Caco-2 (cell line): ENCODE results near the gene DPH3. TPM values are rescaled to one million over a fixed set of nuclear protein-coding genes. Genes with fewer than 3 reads are reported as not detected.
A peak's percentile ranks its signal among the peaks of the same experiment; 100 is the strongest.

Experiments
- BruUV-seq: library from RNA; stranded (reverse); fragments of 400-500 nt; replicated peaks from 2 replicates; lab custom pipeline; 2021; lab: Mats Ljungman, UMichigan
- CTCF ChIA-PET: fragments of 300-600 bp; sonication (Branson Sonifier 250); formaldehyde crosslinking; loops from one replicate; lab custom pipeline; 2022; ENCODE audit warnings: antibody characterized with exemption; lab: Charles Lee
- POLR2A ChIA-PET: fragments of 300-600 bp; sonication (Branson Sonifier 250); formaldehyde crosslinking; loops from one replicate; lab custom pipeline; 2022; ENCODE audit warnings: antibody characterized with exemption; lab: Charles Lee
- DNase-seq, 2 experiments: peaks; one replicate each; pipeline versions ENCODE4 v3.0.0 to v3.0.0-alpha.2; 2020 to 2022
- H3K27me3 ChIP-seq: replicated peaks from 2 replicates; pipeline ENCODE4 v1.6.0; 2011; ENCODE audit warnings: low read length; ENCODE audit not compliant: control insufficient read depth, insufficient read depth
- H3K36me3 ChIP-seq: 2 replicates; pipeline ENCODE4 v1.5.1; 2011; ENCODE audit warnings: low read length; ENCODE audit not compliant: control insufficient read depth, insufficient read depth
- H3K4me1 ChIP-seq: fragments of 250-450 bp; sonication (Bioruptor Pico); 2 replicates; pipeline ENCODE4 v1.5.1; 2020; ENCODE audit warnings: mild to moderate bottlenecking
- H3K4me3 ChIP-seq: 2 replicates; pipeline ENCODE4 v1.5.1; 2011; ENCODE audit warnings: low read depth, mild to moderate bottlenecking, control low read depth, low read length
- H3K9me3 ChIP-seq: fragments of 250-450 bp; sonication (Bioruptor Pico); 2 replicates; pipeline ENCODE4 v1.5.1; 2020; ENCODE audit warnings: mild to moderate bottlenecking, moderate library complexity
- H3K27ac Mint-ChIP-seq: one replicate; pipeline ENCODE4 v1.8.0; 2022; ENCODE audit warnings: mixed read lengths; ENCODE audit not compliant: unreplicated experiment
- H3K27me3 Mint-ChIP-seq: one replicate; pipeline ENCODE4 v1.8.0; 2022; ENCODE audit warnings: mixed read lengths; ENCODE audit not compliant: insufficient read depth, unreplicated experiment
- H3K36me3 Mint-ChIP-seq: one replicate; pipeline ENCODE4 v1.8.0; 2022; ENCODE audit warnings: mild to moderate bottlenecking, mixed read lengths; ENCODE audit not compliant: insufficient read depth, unreplicated experiment
- H3K4me1 Mint-ChIP-seq: one replicate; pipeline ENCODE4 v1.8.0; 2022; ENCODE audit warnings: low read depth, mixed read lengths; ENCODE audit not compliant: unreplicated experiment
- H3K4me3 Mint-ChIP-seq: one replicate; pipeline ENCODE4 v1.8.0; 2022; ENCODE audit warnings: mild to moderate bottlenecking, moderate library complexity, mixed read lengths; ENCODE audit not compliant: unreplicated experiment
- H3K9me3 Mint-ChIP-seq: one replicate; pipeline ENCODE4 v1.8.0; 2022; ENCODE audit warnings: mixed read lengths; ENCODE audit not compliant: unreplicated experiment
- CTCF ChIP-seq, 2 experiments: fragments of 200-600 bp in 1 of 2; IDR thresholded peaks; 1 replicate in 1 of 2; 2 replicates in 1 of 2; pipeline versions ENCODE4 v1.5.1 to v1.8.0; 2011 to 2022; ENCODE audit warnings: antibody characterized with exemption in 1 of 2, control low read depth in 1 of 2, inconsistent platforms in 1 of 2, low read depth in 1 of 2, low read length in 1 of 2, mild to moderate bottlenecking in 1 of 2, moderate library complexity in 1 of 2; ENCODE audit not compliant: insufficient read depth in 1 of 2, severe bottlenecking in 1 of 2, unreplicated experiment in 1 of 2
- intact Hi-C: fragments of 100-400 bp; cut with micrococcal nuclease; formaldehyde crosslinking; loops from one replicate; pipeline ENCODE4 v1.10.0; 2022; ENCODE audit not compliant: unreplicated experiment
- total RNA-seq: library from RNA; stranded (reverse); gene quantifications from 2 replicates; pipeline ENCODE4 v1.2.3, GENCODE V29; 2022

Gene DPH3
- total RNA-seq, 1 experiment from 2014 or later, result 30.0 TPM

- Histone ChIP-seq H3K36me3 (no peaks in the 10 kb centered on the region), H3K4me3 (no peak overlapping the region), H3K9me3 (no peaks in the 10 kb centered on the region), H3K4me1 (peaks cover 15% of the 10 kb centered on the region), H3K27me3 (no peaks in the 10 kb centered on the region)
- intact Hi-C loops, result no loop called here
- TF ChIP-seq CTCF (IDR thresholded peaks at IDR 0.05; ENCODE audit: insufficient read depth in 1 of 2, low read depth in 1 of 2, low read length in 1 of 2, severe bottlenecking in 1 of 2, unreplicated experiment in 1 of 2), result no peak
- BruUV-seq, result no TSS peak
- CTCF ChIA-PET, result interaction anchor here (0.9 kb wide), 1 partner anchor 36 kb away, joined by 4 read pairs; no protein-coding TSS in a partner anchor
- no peak for DNase-seq
- Mint-ChIP-seq H3K36me3 (no peaks in the 10 kb centered on the region), H3K27ac (no peak overlapping the region), H3K9me3 (no peaks in the 10 kb centered on the region), H3K27me3 (no peaks in the 10 kb centered on the region), H3K4me1 (peaks cover 5% of the 10 kb centered on the region), H3K4me3 (no peak overlapping the region)
- POLR2A ChIA-PET, result no interaction called here
These were observed 11.8 kb downstream of the DPH3 start for GRCh38 chr3:16252988-16253387.

- H3K27me3 Mint-ChIP-seq, result no peaks in the 10 kb centered on the region
- peak overlapping the region; percentile 21 for H3K27ac Mint-ChIP-seq
- POLR2A ChIA-PET, result interaction anchor here (0.6 to 1.1 kb wide), 3 partner anchors 12 to 261 kb away, joined by 3 to 12 read pairs (median 4); partner anchors contain the start of genes DPH3, OXNAD1 and RFTN1
- Histone ChIP-seq H3K4me3 (no peak overlapping the region), H3K9me3 (no peaks in the 10 kb centered on the region), H3K27me3 (no peaks in the 10 kb centered on the region), H3K36me3 (no peaks in the 10 kb centered on the region), H3K4me1 (peaks cover 20% of the 10 kb centered on the region)
- CTCF ChIA-PET, result interaction anchor here (0.7 to 1.0 kb wide), 4 partner anchors 12 to 350 kb away, joined by 3 to 5 read pairs (median 4); partner anchors contain the start of gene DPH3
- H3K4me1 Mint-ChIP-seq, result peaks cover 5% of the 10 kb centered on the region
- peak; percentile 34 to 60 for DNase-seq
- H3K4me3 Mint-ChIP-seq, result no peak overlapping the region
- no TSS peak for BruUV-seq
- intact Hi-C loops, result no loop called here
- H3K9me3 Mint-ChIP-seq, result no peaks in the 10 kb centered on the region
- TF ChIP-seq CTCF (IDR thresholded peaks at IDR 0.05; ENCODE audit: insufficient read depth in 1 of 2, low read depth in 1 of 2, low read length in 1 of 2, severe bottlenecking in 1 of 2, unreplicated experiment in 1 of 2), result no peak
- no peaks in the 10 kb centered on the region for H3K36me3 Mint-ChIP-seq
These were observed 12.3 kb downstream of the DPH3 start for GRCh38 chr3:16252243-16252978.

- no peak overlapping the region for H3K4me3 ChIP-seq
- Mint-ChIP-seq H3K36me3 (no peaks in the 10 kb centered on the region), H3K9me3 (no peaks in the 10 kb centered on the region), H3K4me1 (peaks cover 5% of the 10 kb centered on the region), H3K27ac (peak overlapping the region; percentile 21), H3K4me3 (no peak overlapping the region), H3K27me3 (no peaks in the 10 kb centered on the region)
- no TSS peak for BruUV-seq
- CTCF ChIA-PET, result interaction anchor here (0.7 to 1.0 kb wide), 3 partner anchors 13 to 349 kb away, joined by 3 to 5 read pairs (median 4); partner anchors contain the start of gene DPH3
- intact Hi-C loops, result no loop called here
- H3K9me3 ChIP-seq, result no peaks in the 10 kb centered on the region
- no peaks in the 10 kb centered on the region for H3K36me3 ChIP-seq
- POLR2A ChIA-PET, result interaction anchor here (0.6 to 1.1 kb wide), 2 partner anchors 13 to 53 kb away, joined by 3 to 12 read pairs; partner anchors contain the start of genes DPH3 and OXNAD1
- DNase-seq, result no peak
- H3K4me1 ChIP-seq, result peaks cover 25% of the 10 kb centered on the region
- TF ChIP-seq CTCF (IDR thresholded peaks at IDR 0.05; ENCODE audit: insufficient read depth in 1 of 2, low read depth in 1 of 2, low read length in 1 of 2, severe bottlenecking in 1 of 2, unreplicated experiment in 1 of 2), result no peak
- no peaks in the 10 kb centered on the region for H3K27me3 ChIP-seq
These were observed 13.2 kb downstream of the DPH3 start for GRCh38 chr3:16251316-16252085.
